ENCODE results near the gene ZFYVE27. TPM values are rescaled to one million over a fixed set of nuclear protein-coding genes. Genes with fewer than 3 reads are reported as not detected.
A peak's percentile ranks its signal among the peaks of the same experiment; 100 is the strongest.

ZFYVE27 gene
- total RNA-seq, 2 experiments from 2014 or later: 23.9 to 31.9 TPM

- peak overlapping the region; percentile 36 for H3K27ac Mint-ChIP-seq
- peaks cover 3% of the 10 kb centered on the region for H3K9me3 Mint-ChIP-seq
- POLR2A ChIA-PET: interaction anchor here (0.7 kb wide), 1 partner anchor 98 kb away, joined by 4 read pairs; the partner anchor contains the start of gene PI4K2A
- H3K36me3 Mint-ChIP-seq (ENCODE audit: low read depth): peaks cover 36% of the 10 kb centered on the region
- no peak for DNase-seq
- H3K4me1 Mint-ChIP-seq: peaks cover 50% of the 10 kb centered on the region
- H3K4me3 Mint-ChIP-seq: peak overlapping the region; percentile 92
- CTCF ChIA-PET: interaction anchor here (0.6 to 1.3 kb wide), 4 partner anchors 12 to 85 kb away, joined by 3 to 7 read pairs (median 4); no protein-coding TSS in a partner anchor
- no peaks in the 10 kb centered on the region for H3K27me3 Mint-ChIP-seq
Measured at GRCh38 chr10:97738616-97739015, 1.7 kb downstream of the ZFYVE27 start.

DNA sequence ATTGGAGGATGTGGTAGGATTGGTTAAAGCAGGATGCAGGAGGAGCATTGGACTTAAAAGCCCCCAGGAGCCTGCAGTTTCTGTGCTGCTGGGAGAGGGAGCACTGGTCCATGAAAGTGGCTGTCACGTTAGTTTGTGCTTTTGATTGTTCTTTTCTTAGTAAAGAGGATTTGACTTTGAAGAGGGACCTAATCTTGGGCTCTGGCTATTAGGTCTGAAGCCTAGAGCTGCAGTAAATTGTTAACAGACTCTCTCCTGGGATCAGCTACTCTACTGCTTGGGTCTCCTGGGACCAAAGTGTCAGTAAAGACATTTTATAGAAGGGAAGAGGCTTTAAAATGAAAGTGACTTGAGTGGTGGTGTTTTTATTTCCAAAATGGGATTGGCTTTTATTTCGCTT lies 3.7 kb downstream of the ZFYVE27 start:
- CTCF ChIA-PET: no interaction called here
- no peak overlapping the region for H3K27ac Mint-ChIP-seq
- peaks cover 50% of the 10 kb centered on the region for H3K4me1 Mint-ChIP-seq
- peaks cover 49% of the 10 kb centered on the region for H3K36me3 Mint-ChIP-seq (ENCODE audit: low read depth)
- no peak overlapping the region for H3K4me3 Mint-ChIP-seq
- DNase-seq: no peak
- peaks cover 3% of the 10 kb centered on the region for H3K9me3 Mint-ChIP-seq
- POLR2A ChIA-PET: no interaction called here
- no peaks in the 10 kb centered on the region for H3K27me3 Mint-ChIP-seq

- Mint-ChIP-seq H3K36me3 (ENCODE audit: low read depth) (peaks cover 56% of the 10 kb centered on the region), H3K27ac (no peak overlapping the region), H3K27me3 (no peaks in the 10 kb centered on the region), H3K4me1 (peaks cover 31% of the 10 kb centered on the region), H3K4me3 (no peak overlapping the region), H3K9me3 (no peaks in the 10 kb centered on the region)
- POLR2A ChIA-PET: no interaction called here
- no peak for DNase-seq
- CTCF ChIA-PET: interaction anchor here (1.1 to 1.8 kb wide), 3 partner anchors 21 to 159 kb away, joined by 3 to 6 read pairs (median 3); partner anchors contain the start of gene HOGA1
Measured at GRCh38 chr10:97743169-97743943, 6.4 kb downstream of the ZFYVE27 start.

GRCh38 chr10:97744405-97745035 lies 7.6 kb downstream of the ZFYVE27 start:
- Mint-ChIP-seq H3K36me3 (ENCODE audit: low read depth) (peaks cover 54% of the 10 kb centered on the region), H3K27me3 (no peaks in the 10 kb centered on the region), H3K27ac (no peak overlapping the region), H3K4me1 (peaks cover 25% of the 10 kb centered on the region), H3K9me3 (no peaks in the 10 kb centered on the region), H3K4me3 (no peak overlapping the region)
- ChIA-PET POLR2A (no interaction called here), CTCF (interaction anchor here (0.6 to 1.8 kb wide), 6 partner anchors 14 to 198 kb away, joined by 3 to 6 read pairs (median 4); partner anchors contain the start of gene HOGA1)
- DNase-seq: no peak

- no peaks in the 10 kb centered on the region for H3K27me3 Mint-ChIP-seq
Measured at GRCh38 chr10:97747573-97747972, 10.6 kb downstream of the ZFYVE27 start.

DNA sequence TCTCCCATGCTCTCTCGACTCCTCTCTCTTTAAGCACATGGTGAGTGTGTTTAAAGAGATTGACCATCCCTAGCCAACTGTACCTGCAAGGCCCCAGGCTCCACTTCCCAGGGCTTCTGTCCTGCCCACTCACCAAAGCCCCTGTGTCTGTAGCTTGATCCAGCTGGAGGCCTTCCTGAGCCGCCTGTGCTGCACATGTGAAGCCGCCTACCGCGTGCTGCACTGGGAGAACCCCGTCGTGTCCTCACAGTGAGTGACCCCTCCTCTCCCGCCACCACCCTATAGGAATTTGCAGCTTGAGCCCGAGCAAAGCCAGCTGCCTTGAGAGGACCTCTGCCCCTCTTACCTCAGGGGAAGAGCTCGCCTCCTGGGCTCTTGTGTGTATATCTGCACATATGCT lies 11.2 kb downstream of the ZFYVE27 start:
- H3K4me1 Mint-ChIP-seq: peaks cover 3% of the 10 kb centered on the region
- H3K27ac Mint-ChIP-seq: no peak overlapping the region
- H3K36me3 Mint-ChIP-seq (ENCODE audit: low read depth): peaks cover 40% of the 10 kb centered on the region
- no peaks in the 10 kb centered on the region for H3K9me3 Mint-ChIP-seq
- no peak overlapping the region for H3K4me3 Mint-ChIP-seq
- POLR2A ChIA-PET: no interaction called here
- CTCF ChIA-PET: interaction anchor here (1.7 kb wide), 2 partner anchors 12 to 121 kb away, joined by 4 to 5 read pairs; partner anchors contain the start of gene ZFYVE27
- DNase-seq: no peak
- no peaks in the 10 kb centered on the region for H3K27me3 Mint-ChIP-seq

More at GRCh38 chr10:97747573-97747972, 10.6 kb downstream of the ZFYVE27 start:
- ChIA-PET POLR2A (no interaction called here), CTCF (interaction anchor here (1.7 kb wide), 1 partner anchor 122 kb away, joined by 5 read pairs; no protein-coding TSS in a partner anchor)
- Mint-ChIP-seq H3K36me3 (ENCODE audit: low read depth) (peaks cover 42% of the 10 kb centered on the region), H3K9me3 (no peaks in the 10 kb centered on the region), H3K27ac (no peak overlapping the region), H3K4me3 (no peak overlapping the region), H3K4me1 (peaks cover 5% of the 10 kb centered on the region)
- no peak for DNase-seq

- Mint-ChIP-seq H3K4me3 (no peak overlapping the region), H3K36me3 (ENCODE audit: low read depth) (peaks cover 41% of the 10 kb centered on the region), H3K27me3 (no peaks in the 10 kb centered on the region), H3K9me3 (no peaks in the 10 kb centered on the region), H3K4me1 (no peaks in the 10 kb centered on the region), H3K27ac (no peak overlapping the region)
- CTCF ChIA-PET: interaction anchor here (0.6 to 1.7 kb wide), 3 partner anchors 36 to 586 kb away, joined by 3 to 4 read pairs (median 3); no protein-coding TSS in a partner anchor
- DNase-seq: no peak
- POLR2A ChIA-PET: no interaction called here
Measured at GRCh38 chr10:97752956-97753355, 16.0 kb downstream of the ZFYVE27 start.

- H3K9me3 Mint-ChIP-seq: no peaks in the 10 kb centered on the region
- CTCF ChIA-PET: interaction anchor here (0.5 to 1.5 kb wide), 4 partner anchors 13 to 1911 kb away, joined by 3 to 4 read pairs (median 3); no protein-coding TSS in a partner anchor
- no peaks in the 10 kb centered on the region for H3K27me3 Mint-ChIP-seq
- H3K4me3 Mint-ChIP-seq: no peak overlapping the region
- H3K36me3 Mint-ChIP-seq (ENCODE audit: low read depth): peaks cover 38% of the 10 kb centered on the region
- no peaks in the 10 kb centered on the region for H3K4me1 Mint-ChIP-seq
- DNase-seq: no peak
- POLR2A ChIA-PET: no interaction called here
- no peak overlapping the region for H3K27ac Mint-ChIP-seq
Measured at GRCh38 chr10:97754726-97755125, 17.8 kb downstream of the ZFYVE27 start.

DNA sequence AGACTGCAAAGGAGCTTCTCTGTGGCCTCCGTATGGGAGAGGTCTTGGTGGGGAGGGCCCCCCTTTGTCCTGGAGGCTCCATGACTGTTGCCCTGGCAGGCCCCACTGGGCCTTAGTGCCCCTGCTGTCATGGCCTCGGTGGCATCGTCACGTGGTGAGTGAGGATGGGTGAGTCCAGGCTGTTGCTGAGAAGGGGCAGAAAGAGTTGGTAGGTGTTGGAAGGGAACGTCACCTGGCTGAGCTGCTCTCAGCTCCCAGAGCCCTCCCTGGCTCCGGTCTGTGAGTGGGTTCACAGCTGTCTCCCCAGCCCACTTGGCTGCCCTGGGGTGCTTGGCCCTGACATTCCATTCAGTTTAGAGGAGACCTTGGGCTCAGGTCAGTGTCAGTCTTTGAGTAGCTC lies 18.8 kb downstream of the ZFYVE27 start:
- Mint-ChIP-seq H3K27me3 (no peaks in the 10 kb centered on the region), H3K9me3 (no peaks in the 10 kb centered on the region), H3K4me3 (no peak overlapping the region), H3K27ac (no peak overlapping the region), H3K36me3 (ENCODE audit: low read depth) (peaks cover 43% of the 10 kb centered on the region), H3K4me1 (no peaks in the 10 kb centered on the region)
- ChIA-PET CTCF (interaction anchor here (1.3 kb wide), 1 partner anchor 24 kb away, joined by 4 read pairs; no protein-coding TSS in a partner anchor), POLR2A (no interaction called here)
- DNase-seq: no peak

- H3K27me3 Mint-ChIP-seq: no peaks in the 10 kb centered on the region
- H3K4me1 Mint-ChIP-seq: no peaks in the 10 kb centered on the region
- ChIA-PET POLR2A (interaction anchor here (0.6 kb wide), 1 partner anchor 120 kb away, joined by 7 read pairs; no protein-coding TSS in a partner anchor), CTCF (interaction anchor here (0.5 to 1.4 kb wide), 3 partner anchors 13 to 1758 kb away, joined by 3 to 4 read pairs (median 3); no protein-coding TSS in a partner anchor)
- no peak overlapping the region for H3K4me3 Mint-ChIP-seq
- H3K27ac Mint-ChIP-seq: no peak overlapping the region
- DNase-seq: no peak
- H3K36me3 Mint-ChIP-seq (ENCODE audit: low read depth): peaks cover 40% of the 10 kb centered on the region
- no peaks in the 10 kb centered on the region for H3K9me3 Mint-ChIP-seq
Measured at GRCh38 chr10:97757471-97757870, 20.5 kb downstream of the ZFYVE27 start.

- H3K36me3 Mint-ChIP-seq (ENCODE audit: low read depth): peaks cover 29% of the 10 kb centered on the region
- no peaks in the 10 kb centered on the region for H3K27me3 Mint-ChIP-seq
- no peaks in the 10 kb centered on the region for H3K4me1 Mint-ChIP-seq
- H3K9me3 Mint-ChIP-seq: no peaks in the 10 kb centered on the region
- no peak overlapping the region for H3K27ac Mint-ChIP-seq
- DNase-seq: peak; percentile 52
- CTCF ChIA-PET: interaction anchor here (0.7 to 2.0 kb wide), 5 partner anchors 9 to 283 kb away, joined by 3 to 6 read pairs (median 3); partner anchors contain the start of gene SFRP5
- POLR2A ChIA-PET: no interaction called here
- no peak overlapping the region for H3K4me3 Mint-ChIP-seq
Measured at GRCh38 chr10:97759158-97759887, 22.4 kb downstream of the ZFYVE27 start.

DNA sequence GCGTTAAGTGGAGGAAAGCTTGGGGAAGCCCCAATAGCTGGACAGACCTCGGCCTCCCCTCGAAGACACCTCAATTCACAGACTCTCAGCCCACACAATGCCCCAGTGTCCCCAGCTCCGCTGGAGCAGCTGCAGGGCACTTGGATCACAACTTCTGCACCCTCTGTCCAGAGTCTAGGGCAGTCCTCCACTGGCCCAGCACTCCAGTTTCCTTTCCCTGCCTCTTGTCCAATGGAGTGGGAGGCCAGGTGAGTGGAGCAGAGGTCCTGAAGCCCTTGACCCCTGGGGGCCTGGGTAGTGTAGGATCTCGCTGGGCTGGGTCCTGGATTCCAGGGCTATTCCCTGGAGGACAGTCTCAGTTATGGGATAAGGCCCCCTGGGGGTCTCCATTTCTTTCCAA lies 23.0 kb downstream of the ZFYVE27 start:
- Mint-ChIP-seq H3K4me1 (peaks cover 1% of the 10 kb centered on the region), H3K27me3 (no peaks in the 10 kb centered on the region), H3K27ac (no peak overlapping the region), H3K4me3 (no peak overlapping the region), H3K9me3 (no peaks in the 10 kb centered on the region), H3K36me3 (ENCODE audit: low read depth) (peaks cover 25% of the 10 kb centered on the region)
- ChIA-PET CTCF (interaction anchor here (0.7 to 2.0 kb wide), 6 partner anchors 8 to 282 kb away, joined by 3 to 6 read pairs (median 4); partner anchors contain the start of gene SFRP5), POLR2A (no interaction called here)
- no peak for DNase-seq

All from activated CD4-positive, alpha-beta T cell treated with anti-CD3 and anti-CD28 coated beads, Interleukin-2, amount 10 ng/mL, durations not matched to agents 7 days and 5 days (primary cell).